Keratinocyte (primary cell): ENCODE measurements around the gene IL5RA. TPM values are rescaled to one million over a fixed set of nuclear protein-coding genes. Genes with fewer than 3 reads are reported as not detected.

Experiments used
- DNase-seq: peaks from one replicate; pipeline ENCODE4 v3.0.0-alpha.2; 2011; ENCODE audit warnings: low read depth, missing footprints, low spot score
- FAIRE-seq: peaks from 2 replicates; lab custom pipeline; 2011; peaks lifted over from hg19 to GRCh38; lab: Jason Lieb, UNC
- H2AFZ ChIP-seq: 2 replicates; pipeline ENCODE4 v1.6.0; 2012; ENCODE audit warnings: low read length, control low read depth, inconsistent platforms; ENCODE audit not compliant: control insufficient read depth
- H3K27ac ChIP-seq: 2 replicates; pipeline ENCODE4 v1.5.1; 2011; ENCODE audit warnings: low read length; ENCODE audit not compliant: control insufficient read depth, insufficient read depth
- H3K27me3 ChIP-seq: 3 replicates; pipeline ENCODE4 v1.6.0; 2011; ENCODE audit warnings: low read length; ENCODE audit not compliant: control insufficient read depth, insufficient read depth; ENCODE audit errors: extremely low read depth
- H3K36me3 ChIP-seq, 2 experiments: 2 replicates in 1 of 2; 3 replicates in 1 of 2; pipeline ENCODE4 v1.5.1; 2011; ENCODE audit warnings: low read length in 2 of 2, mild to moderate bottlenecking in 1 of 2; ENCODE audit not compliant: control insufficient read depth in 2 of 2, insufficient read depth in 2 of 2; ENCODE audit errors: extremely low read depth in 1 of 2
- H3K4me1 ChIP-seq: 3 replicates; pipeline ENCODE4 v1.5.1; 2011; ENCODE audit warnings: low read length; ENCODE audit not compliant: control insufficient read depth, insufficient read depth; ENCODE audit errors: extremely low read depth
- H3K4me2 ChIP-seq: 3 replicates; pipeline ENCODE4 v1.6.0; 2011; ENCODE audit warnings: low read depth, low read length; ENCODE audit not compliant: control insufficient read depth, insufficient read depth; ENCODE audit errors: extremely low read depth
- H3K4me3 ChIP-seq, 3 experiments: fragments of 200-600 bp in 1 of 3; sonication (generic) in 1 of 3; 2 replicates in 2 of 3; 3 replicates in 1 of 3; pipeline ENCODE4 v1.5.1; 2011 to 2016; ENCODE audit warnings: low read length in 3 of 3, mild to moderate bottlenecking in 3 of 3, control low read depth in 2 of 3, inconsistent platforms in 1 of 3, low read depth in 1 of 3, mixed read lengths in 1 of 3, mixed run types in 1 of 3, moderate library complexity in 1 of 3; ENCODE audit not compliant: control insufficient read depth in 2 of 3, insufficient read depth in 2 of 3; ENCODE audit errors: extremely low read depth in 1 of 3
- H3K79me2 ChIP-seq: 2 replicates; pipeline ENCODE4 v1.6.0; 2012; ENCODE audit warnings: low read length; ENCODE audit not compliant: control insufficient read depth, insufficient read depth
- H3K9ac ChIP-seq: 3 replicates; pipeline ENCODE4 v1.6.0; 2011; ENCODE audit warnings: low read length; ENCODE audit not compliant: control insufficient read depth, insufficient read depth; ENCODE audit errors: extremely low read depth
- H3K9me1 ChIP-seq: 3 replicates; pipeline ENCODE4 v1.6.0; 2011; ENCODE audit warnings: low read length; ENCODE audit not compliant: control insufficient read depth, insufficient read depth; ENCODE audit errors: extremely low read depth
- H3K9me3 ChIP-seq: 2 replicates; pipeline ENCODE4 v1.5.1; 2012; ENCODE audit warnings: low read depth, low read length; ENCODE audit not compliant: control insufficient read depth
- H4K20me1 ChIP-seq: 3 replicates; pipeline ENCODE4 v1.6.0; 2011; ENCODE audit warnings: low read length; ENCODE audit not compliant: control insufficient read depth, insufficient read depth; ENCODE audit errors: extremely low read depth
- EZH2 ChIP-seq: IDR thresholded peaks from one replicate; pipeline ENCODE4 v1.6.1; 2012; ENCODE audit warnings: inconsistent platforms, mild to moderate bottlenecking, low read length, moderate library complexity
- dilution Hi-C: fragments of 300-500 bp; cut with MboI; formaldehyde crosslinking; loops from one replicate; pipeline ENCODE4 v1.7.0; 2020; ENCODE audit warnings: low sequenced_read_pairs; ENCODE audit not compliant: extremely low pct_ligation_motif_present
- polyA plus RNA-seq, 5 experiments: library from polyadenylated mRNA; depleted of rRNA in 3 of 5; stranded (reverse) in 3 of 5; stranded (forward) in 1 of 5; unstranded in 1 of 5; fragments of >200 nt; gene quantifications; 1 replicate in 1 of 5; 2 replicates in 3 of 5; 3 replicates in 1 of 5; pipeline versions ENCODE4 v1.2.1 to v1.2.3, GENCODE V29; 2011 to 2012; ENCODE audit warnings: missing spikeins in 2 of 5, low read depth in 1 of 5, low replicate concordance in 1 of 5
- TF ChIP-seq, protein P1 (sequence below), 3 experiments: IDR thresholded peaks in 1 of 3; conservative IDR thresholded peaks in 1 of 3; optimal IDR thresholded peaks in 1 of 3; 2 replicates in 2 of 3; 3 replicates in 1 of 3; pipeline versions ENCODE3 to v1.5.1; 2011; ENCODE audit warnings: low read length in 3 of 3, mild to moderate bottlenecking in 3 of 3, moderate library complexity in 2 of 3, control low read depth in 1 of 3, inconsistent platforms in 1 of 3; ENCODE audit not compliant: insufficient read depth in 2 of 3; ENCODE audit errors: extremely low read depth in 1 of 3

IL5RA gene
- polyA plus RNA-seq, 1 donor (not counting 4 experiments of a cell fraction or from before 2014, with no cell fraction given), result not detected

DNA sequence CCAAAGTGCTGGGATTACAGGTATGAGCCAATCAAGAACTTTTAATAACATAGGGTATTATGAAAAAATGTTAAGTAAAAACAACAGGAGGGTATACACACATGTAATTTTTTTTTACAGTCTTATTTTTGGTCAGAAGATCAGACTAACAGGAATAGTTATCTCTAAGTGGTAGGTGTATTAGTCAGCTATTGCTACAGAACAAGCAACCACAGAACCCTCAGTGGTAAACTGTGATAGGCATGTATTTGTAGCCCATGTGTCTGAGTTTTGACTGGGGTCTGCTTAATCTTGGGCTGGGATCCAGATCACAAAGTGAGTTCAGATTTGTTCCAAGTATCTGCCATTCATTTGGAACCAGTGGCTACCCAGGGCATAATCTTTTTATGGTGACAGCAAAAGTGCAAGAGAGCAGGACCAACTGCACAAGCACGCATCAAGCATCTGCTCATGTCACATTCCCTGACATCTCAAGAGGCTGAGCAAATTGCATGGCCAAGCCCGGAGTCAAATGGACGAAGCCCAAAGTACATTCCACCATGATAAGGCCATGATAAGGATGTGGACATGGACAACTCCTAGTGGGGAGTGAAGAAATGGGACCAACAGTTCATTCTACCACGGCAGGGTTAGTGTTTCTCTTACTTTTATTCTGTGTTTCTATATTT, 3.0 kb upstream of the IL5RA start:
- TF ChIP-seq EZH2, result no peak
- TF ChIP-seq, protein P1, sequence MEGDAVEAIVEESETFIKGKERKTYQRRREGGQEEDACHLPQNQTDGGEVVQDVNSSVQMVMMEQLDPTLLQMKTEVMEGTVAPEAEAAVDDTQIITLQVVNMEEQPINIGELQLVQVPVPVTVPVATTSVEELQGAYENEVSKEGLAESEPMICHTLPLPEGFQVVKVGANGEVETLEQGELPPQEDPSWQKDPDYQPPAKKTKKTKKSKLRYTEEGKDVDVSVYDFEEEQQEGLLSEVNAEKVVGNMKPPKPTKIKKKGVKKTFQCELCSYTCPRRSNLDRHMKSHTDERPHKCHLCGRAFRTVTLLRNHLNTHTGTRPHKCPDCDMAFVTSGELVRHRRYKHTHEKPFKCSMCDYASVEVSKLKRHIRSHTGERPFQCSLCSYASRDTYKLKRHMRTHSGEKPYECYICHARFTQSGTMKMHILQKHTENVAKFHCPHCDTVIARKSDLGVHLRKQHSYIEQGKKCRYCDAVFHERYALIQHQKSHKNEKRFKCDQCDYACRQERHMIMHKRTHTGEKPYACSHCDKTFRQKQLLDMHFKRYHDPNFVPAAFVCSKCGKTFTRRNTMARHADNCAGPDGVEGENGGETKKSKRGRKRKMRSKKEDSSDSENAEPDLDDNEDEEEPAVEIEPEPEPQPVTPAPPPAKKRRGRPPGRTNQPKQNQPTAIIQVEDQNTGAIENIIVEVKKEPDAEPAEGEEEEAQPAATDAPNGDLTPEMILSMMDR (optimal IDR thresholded peaks at IDR 0.05 in 1 of 3, IDR thresholded peaks at IDR 0.05 in 1 of 3, conservative IDR thresholded peaks at IDR 0.05 in 1 of 3; ENCODE audit: extremely low read depth in 1 of 3, insufficient read depth in 2 of 3, low read length in 3 of 3), result no peak
- no peaks in the 10 kb centered on the region for H3K9me1 ChIP-seq
- H3K27me3 ChIP-seq, result no peaks in the 10 kb centered on the region
- H3K36me3 ChIP-seq, result no peaks in the 10 kb centered on the region
- no peak overlapping the region for H3K9ac ChIP-seq
- FAIRE-seq (no peak), DNase-seq (no peak)
- no peak overlapping the region for H3K4me2 ChIP-seq
- no peaks in the 10 kb centered on the region for H3K9me3 ChIP-seq
- no peak overlapping the region for H3K4me3 ChIP-seq
- H4K20me1 ChIP-seq, result no peaks in the 10 kb centered on the region
- dilution Hi-C loops, result no loop called here
- H3K4me1 ChIP-seq, result no peaks in the 10 kb centered on the region
- H3K27ac ChIP-seq, result no peak overlapping the region
- H3K79me2 ChIP-seq, result no peaks in the 10 kb centered on the region
- no peak overlapping the region for H2AFZ ChIP-seq

DNA sequence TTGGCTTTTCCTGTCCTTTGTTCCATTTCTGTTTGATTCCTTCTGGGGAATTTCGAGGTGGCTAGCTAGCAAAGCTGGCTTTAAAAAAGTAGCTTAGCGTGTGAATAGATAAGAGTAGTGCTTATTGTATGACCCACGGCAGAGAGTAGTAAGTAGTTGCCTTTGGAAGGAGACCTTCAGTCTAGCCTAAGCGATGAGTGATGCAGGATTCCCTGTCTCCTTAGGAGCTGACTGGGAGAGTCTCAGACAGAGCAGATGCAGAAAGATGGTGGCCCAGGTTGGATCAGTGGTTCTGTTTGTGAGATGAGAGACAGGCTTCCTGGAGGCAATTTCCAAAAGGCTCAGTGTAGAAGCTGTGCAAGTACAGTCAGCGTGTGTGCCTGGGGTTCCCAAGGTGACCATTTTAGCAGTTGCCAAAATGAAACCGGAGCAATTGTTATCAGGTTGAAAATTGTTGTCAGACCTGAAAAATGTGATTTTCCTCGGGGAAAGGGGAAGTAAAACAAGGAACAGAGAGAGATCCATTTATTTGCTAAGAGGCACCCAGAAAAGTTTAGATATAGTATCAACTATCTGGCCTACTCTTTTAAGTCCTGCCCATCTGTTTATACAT, 681 bp upstream of the IL5RA start:
- H3K9ac ChIP-seq, result no peak overlapping the region
- no peak overlapping the region for H2AFZ ChIP-seq
- no peaks in the 10 kb centered on the region for H3K36me3 ChIP-seq
- H4K20me1 ChIP-seq, result no peaks in the 10 kb centered on the region
- no peak for DNase-seq
- no peaks in the 10 kb centered on the region for H3K79me2 ChIP-seq
- no peak overlapping the region for H3K27ac ChIP-seq
- dilution Hi-C loops, result no loop called here
- no peaks in the 10 kb centered on the region for H3K27me3 ChIP-seq
- H3K9me3 ChIP-seq, result no peaks in the 10 kb centered on the region
- H3K9me1 ChIP-seq, result no peaks in the 10 kb centered on the region
- no peak for FAIRE-seq
- no peaks in the 10 kb centered on the region for H3K4me1 ChIP-seq
- H3K4me2 ChIP-seq, result no peak overlapping the region
- TF ChIP-seq, protein P1 (optimal IDR thresholded peaks at IDR 0.05 in 1 of 3, IDR thresholded peaks at IDR 0.05 in 1 of 3, conservative IDR thresholded peaks at IDR 0.05 in 1 of 3; ENCODE audit: extremely low read depth in 1 of 3, insufficient read depth in 2 of 3, low read length in 3 of 3), result no peak
- TF ChIP-seq EZH2, result no peak
- H3K4me3 ChIP-seq, result no peak overlapping the region
